Amniotic epithelial cell (primary cell): Measurements from ENCODE around the gene TMEM63B.
A peak's percentile ranks its signal among the peaks of the same experiment; 100 is the strongest.

Experiments
- DNase-seq: peaks from one replicate; pipeline ENCODE4 v3.0.0-alpha.2; 2010; ENCODE audit warnings: low read depth

The TMEM63B gene

GRCh38 chr6:44117397-44118128 is 9.8 kb upstream of the TMEM63B start:
- DNase-seq, result peak; percentile 39

- DNase-seq, result peak; percentile 27
Observed at GRCh38 chr6:44119704-44120262, 7.6 kb upstream of the TMEM63B start.

- DNase-seq, result no peak
Observed at GRCh38 chr6:44120692-44121443, 6.5 kb upstream of the TMEM63B start.

GRCh38 chr6:44122801-44123200 is 4.6 kb upstream of the TMEM63B start:
- peak; percentile 48 for DNase-seq

GRCh38 chr6:44123544-44123943 is 3.8 kb upstream of the TMEM63B start:
- no peak for DNase-seq

- DNase-seq, result peak; percentile 87
Observed at GRCh38 chr6:44126320-44127149, 819 bp upstream of the TMEM63B start.

- DNase-seq, result no peak
Observed at GRCh38 chr6:44128020-44128917, 915 bp downstream of the TMEM63B start.

- DNase-seq, result peak; percentile 61
Observed at GRCh38 chr6:44129841-44130322, 2.5 kb downstream of the TMEM63B start.

GRCh38 chr6:44131892-44132291 is 4.5 kb downstream of the TMEM63B start:
- no peak for DNase-seq

- no peak for DNase-seq
Observed at GRCh38 chr6:44132476-44132875, 5.1 kb downstream of the TMEM63B start.

GRCh38 chr6:44133003-44133931 is 5.9 kb downstream of the TMEM63B start:
- peak; percentile 59 for DNase-seq

- no peak for DNase-seq
Observed at GRCh38 chr6:44133981-44134711, 6.8 kb downstream of the TMEM63B start.

GRCh38 chr6:44135173-44135758 is 7.9 kb downstream of the TMEM63B start:
- no peak for DNase-seq

- no peak for DNase-seq
Observed at GRCh38 chr6:44135875-44136274, 8.5 kb downstream of the TMEM63B start.

- no peak for DNase-seq
Observed at GRCh38 chr6:44138717-44139350, 11.5 kb downstream of the TMEM63B start.

- DNase-seq, result no peak
Observed at GRCh38 chr6:44139351-44139743, 12.0 kb downstream of the TMEM63B start.

- peak; percentile 39 for DNase-seq
Observed at GRCh38 chr6:44142835-44143234, 15.5 kb downstream of the TMEM63B start.

GRCh38 chr6:44143731-44144130 is 16.4 kb downstream of the TMEM63B start:
- no peak for DNase-seq
